Parathyroid adenoma (tissue), 2 donors: ENCODE measurements around the gene DIO1.

Source experiments
- H2AFZ ChIP-seq: fragments of 300-600 bp; sonication (generic); one replicate; pipeline ENCODE4 v1.7.0; 2017; ENCODE audit warnings: antibody characterized with exemption, mild to moderate bottlenecking
- H3K27ac ChIP-seq: fragments of 300-600 bp; sonication (generic); one replicate; pipeline ENCODE4 v1.7.0; 2017
- H3K27me3 ChIP-seq: fragments of 300-600 bp; sonication (generic); one replicate; pipeline ENCODE4 v1.7.0; 2017; ENCODE audit warnings: low read length; ENCODE audit not compliant: control insufficient read depth, insufficient read depth
- H3K36me3 ChIP-seq: fragments of 300-600 bp; sonication (generic); one replicate; pipeline ENCODE4 v1.7.0; 2017; ENCODE audit warnings: low read length; ENCODE audit not compliant: control insufficient read depth, insufficient read depth
- H3K4me1 ChIP-seq: fragments of 300-600 bp; sonication (generic); one replicate; pipeline ENCODE4 v1.7.0; 2017; ENCODE audit warnings: control low read depth
- H3K4me2 ChIP-seq: fragments of 300-600 bp; sonication (generic); one replicate; pipeline ENCODE4 v1.7.0; 2017; ENCODE audit warnings: low read length
- H3K4me3 ChIP-seq: fragments of 300-600 bp; sonication (generic); one replicate; pipeline ENCODE4 v1.7.0; 2017; ENCODE audit warnings: low read depth, low read length
- H3K79me2 ChIP-seq: fragments of 300-600 bp; sonication (generic); one replicate; pipeline ENCODE4 v1.7.0; 2017; ENCODE audit warnings: control low read depth
- H3K9ac ChIP-seq: fragments of 300-600 bp; sonication (generic); one replicate; pipeline ENCODE4 v1.7.0; 2017; ENCODE audit warnings: mild to moderate bottlenecking
- H3K9me3 ChIP-seq: fragments of 300-600 bp; sonication (generic); one replicate; pipeline ENCODE4 v1.7.0; 2017; ENCODE audit warnings: low read length; ENCODE audit not compliant: control insufficient read depth
- CTCF ChIP-seq: fragments of 300-600 bp; sonication (generic); IDR thresholded peaks from one replicate; pipeline ENCODE4 v1.7.0; 2017; ENCODE audit warnings: antibody characterized with exemption, mild to moderate bottlenecking
- donor health status: primary hyperparathyroidism.

DIO1 gene

GRCh38 chr1:53929246-53929960 is 35.4 kb downstream of the DIO1 start:
- no peak for TF ChIP-seq CTCF
- Histone ChIP-seq H3K9ac (no peak overlapping the region), H3K4me1 (no peaks in the 10 kb centered on the region), H3K9me3 (no peaks in the 10 kb centered on the region), H3K4me3 (no peak overlapping the region), H3K36me3 (no peaks in the 10 kb centered on the region), H3K27ac (no peak overlapping the region), H3K79me2 (no peaks in the 10 kb centered on the region), H3K27me3 (no peaks in the 10 kb centered on the region), H2AFZ (no peak overlapping the region), H3K4me2 (no peak overlapping the region)

DNA sequence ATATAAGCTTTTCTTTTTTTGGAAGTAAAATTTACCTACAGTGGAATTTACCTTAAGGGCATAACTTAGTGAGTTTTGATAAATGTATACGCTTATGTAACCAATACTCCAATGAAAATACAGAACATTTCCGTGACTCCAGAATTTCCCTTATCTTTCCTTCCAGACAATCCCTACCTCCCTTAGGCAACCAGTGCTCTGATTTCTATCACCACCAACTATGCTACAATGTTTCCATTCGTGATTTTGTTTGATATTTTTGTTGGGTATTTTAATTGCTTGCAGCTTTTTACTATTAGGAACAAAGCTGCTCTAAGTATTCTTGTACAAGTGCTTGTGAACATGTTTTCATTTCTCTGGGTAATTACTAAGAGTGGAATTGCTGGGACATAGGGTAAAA is 36.9 kb downstream of the DIO1 start:
- Histone ChIP-seq H3K79me2 (no peaks in the 10 kb centered on the region), H3K9ac (no peak overlapping the region), H3K4me1 (no peaks in the 10 kb centered on the region), H2AFZ (no peak overlapping the region), H3K4me2 (no peak overlapping the region), H3K36me3 (no peaks in the 10 kb centered on the region), H3K9me3 (no peaks in the 10 kb centered on the region), H3K27me3 (no peaks in the 10 kb centered on the region), H3K27ac (no peak overlapping the region), H3K4me3 (no peak overlapping the region)
- TF ChIP-seq CTCF = no peak

DNA sequence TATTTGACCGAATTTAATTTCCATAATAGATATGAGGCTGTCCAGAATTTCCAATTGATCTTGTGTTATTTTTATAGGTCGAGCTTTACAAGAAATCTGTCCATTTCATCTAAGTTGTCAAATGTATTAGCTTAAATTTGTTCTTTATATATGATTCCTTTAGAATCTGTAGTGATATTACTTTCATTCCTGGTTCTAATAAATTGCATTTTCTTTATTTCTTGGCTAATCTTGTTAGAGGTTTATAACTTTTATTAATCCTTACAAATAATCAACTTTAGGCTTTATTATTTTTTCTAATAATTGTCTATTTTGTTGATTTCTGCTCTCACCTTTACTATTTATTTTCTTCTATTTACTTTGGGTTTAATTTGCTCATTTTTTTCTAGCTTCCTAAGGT is 37.5 kb downstream of the DIO1 start:
- Histone ChIP-seq H3K9me3 (no peaks in the 10 kb centered on the region), H3K36me3 (no peaks in the 10 kb centered on the region), H3K27ac (no peak overlapping the region), H3K27me3 (no peaks in the 10 kb centered on the region), H3K79me2 (no peaks in the 10 kb centered on the region), H3K9ac (no peak overlapping the region), H3K4me1 (no peaks in the 10 kb centered on the region), H2AFZ (no peak overlapping the region), H3K4me3 (no peak overlapping the region), H3K4me2 (no peak overlapping the region)
- no peak for TF ChIP-seq CTCF

DNA sequence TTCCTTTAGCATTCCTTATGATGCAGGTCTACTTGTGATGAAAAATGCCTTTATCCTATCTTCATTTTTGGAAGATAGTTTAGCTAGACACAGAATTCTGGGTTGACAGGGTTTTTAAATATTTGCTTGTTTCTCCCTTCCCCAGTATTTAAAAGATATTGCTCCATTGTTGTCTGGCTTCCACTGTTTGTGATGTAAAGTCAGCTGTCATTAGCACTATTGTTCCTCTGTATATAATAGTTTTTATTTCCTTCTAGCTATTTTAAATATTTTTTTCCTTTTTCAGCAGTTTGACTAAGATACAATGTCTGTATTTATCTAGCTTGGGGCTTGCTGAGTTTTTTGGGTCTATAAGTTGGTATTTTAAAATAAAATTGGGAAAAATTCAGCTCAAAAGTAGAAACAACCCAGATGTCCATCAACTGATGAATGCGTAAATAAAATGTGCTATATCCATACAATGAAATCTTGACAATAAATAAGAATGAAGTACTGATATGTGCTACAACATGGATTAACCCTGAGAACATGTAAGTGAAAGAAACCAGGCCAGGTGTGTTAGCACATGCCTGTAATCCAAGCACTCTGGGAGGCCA is 40.3 kb downstream of the DIO1 start:
- H3K27ac ChIP-seq = no peak overlapping the region
- no peak overlapping the region for H3K9ac ChIP-seq
- H3K4me3 ChIP-seq = no peak overlapping the region
- H3K27me3 ChIP-seq = no peaks in the 10 kb centered on the region
- H3K36me3 ChIP-seq = no peaks in the 10 kb centered on the region
- no peaks in the 10 kb centered on the region for H3K9me3 ChIP-seq
- H3K79me2 ChIP-seq = no peaks in the 10 kb centered on the region
- TF ChIP-seq CTCF = no peak
- H3K4me2 ChIP-seq = no peak overlapping the region
- H2AFZ ChIP-seq = no peak overlapping the region
- no peaks in the 10 kb centered on the region for H3K4me1 ChIP-seq

DNA sequence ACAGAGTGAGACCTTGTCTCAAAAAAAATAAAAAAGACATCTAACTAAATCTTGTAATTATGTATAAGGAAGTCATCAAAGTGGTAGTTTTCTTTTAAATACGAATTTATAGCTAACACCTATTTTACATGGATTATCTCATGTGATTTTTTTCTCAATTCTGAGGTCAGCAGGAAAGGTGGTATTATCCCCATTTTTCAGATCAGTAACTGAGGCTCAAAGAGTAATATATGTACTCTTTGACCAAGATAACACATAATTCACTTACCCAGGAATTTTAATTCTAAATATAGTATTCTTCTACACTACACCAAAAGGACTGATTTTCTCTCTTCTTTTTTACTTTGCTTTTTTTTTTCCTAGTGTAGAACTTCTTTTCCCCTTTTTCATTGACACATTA is 42.4 kb downstream of the DIO1 start:
- Histone ChIP-seq H3K27ac (no peak overlapping the region), H3K79me2 (no peaks in the 10 kb centered on the region), H2AFZ (no peak overlapping the region), H3K36me3 (no peaks in the 10 kb centered on the region), H3K9ac (no peak overlapping the region), H3K9me3 (no peaks in the 10 kb centered on the region), H3K4me3 (no peak overlapping the region), H3K4me2 (no peak overlapping the region), H3K27me3 (no peaks in the 10 kb centered on the region), H3K4me1 (no peaks in the 10 kb centered on the region)
- no peak for TF ChIP-seq CTCF
